Measurements from ENCODE around the gene GATAD2A. TPM values are rescaled to one million over a fixed set of nuclear protein-coding genes. Genes with fewer than 3 reads are reported as not detected.

GATAD2A gene
- total and polyA plus RNA-seq, 9 of the 15 experiments (the other 6 are each of a cell fraction or from before 2014, with no cell fraction given) = 2.4 to 226 (median 44.2) TPM

GRCh38 chr19:19488875-19489690 is 83.6 kb downstream of the GATAD2A start (continued):
- no peak for TF ChIP-seq RBM17 (IDR thresholded peaks at IDR 0.05; ENCODE audit: borderline replicate concordance, low read depth, low read length)
- TF ChIP-seq ZNF589 (CRISPR knock-in tag; IDR thresholded peaks at IDR 0.05; ENCODE audit: low read depth) = peak; percentile 68; the same call in 1 of the 2 replicates
- TF ChIP-seq MITF (IDR thresholded peaks at IDR 0.05) = peak; percentile 73
- TF ChIP-seq DNMT1 (IDR thresholded peaks at IDR 0.05) = no peak
- no peak; the same call in 1 of the 2 replicates for TF ChIP-seq FOXK1 (CRISPR knock-in tag; IDR thresholded peaks at IDR 0.05; ENCODE audit: borderline replicate concordance)
- peak; percentile 82; the same call in 1 of the 2 replicates for TF ChIP-seq GTF2E2 (tag; IDR thresholded peaks at IDR 0.05)
- peak; percentile 9; the same call in 1 of the 2 replicates for TF ChIP-seq NCOR1 (IDR thresholded peaks at IDR 0.05)
- TF ChIP-seq USF2 (CRISPR knock-in tag; IDR thresholded peaks at IDR 0.05) = peak; percentile 97
- 0 out of 2 replicates have a peak, but pooled peaks have one; percentile 27 for TF ChIP-seq NFE2 (IDR thresholded peaks at IDR 0.05; ENCODE audit: low read depth)
- no peak for TF ChIP-seq ARHGAP35 (IDR thresholded peaks at IDR 0.05; ENCODE audit: partially characterized antibody)
- TF ChIP-seq CTBP1 (IDR thresholded peaks at IDR 0.05; ENCODE audit: borderline replicate concordance) = peak; percentile 63; the same call in 1 of the 2 replicates
- 0 out of 2 replicates have a peak, but pooled peaks have one; percentile 40 for TF ChIP-seq SPI1 (IDR thresholded peaks at IDR 0.05; ENCODE audit: borderline replicate concordance, low read depth, low read length)
- TF ChIP-seq MGA (IDR thresholded peaks at IDR 0.05) = peak; percentile 67; the same call in 1 of the 2 replicates
